ENCODE data around the gene UBE2H.
A peak's percentile ranks its signal among the peaks of the same experiment; 100 is the strongest.

Gene UBE2H

DNA sequence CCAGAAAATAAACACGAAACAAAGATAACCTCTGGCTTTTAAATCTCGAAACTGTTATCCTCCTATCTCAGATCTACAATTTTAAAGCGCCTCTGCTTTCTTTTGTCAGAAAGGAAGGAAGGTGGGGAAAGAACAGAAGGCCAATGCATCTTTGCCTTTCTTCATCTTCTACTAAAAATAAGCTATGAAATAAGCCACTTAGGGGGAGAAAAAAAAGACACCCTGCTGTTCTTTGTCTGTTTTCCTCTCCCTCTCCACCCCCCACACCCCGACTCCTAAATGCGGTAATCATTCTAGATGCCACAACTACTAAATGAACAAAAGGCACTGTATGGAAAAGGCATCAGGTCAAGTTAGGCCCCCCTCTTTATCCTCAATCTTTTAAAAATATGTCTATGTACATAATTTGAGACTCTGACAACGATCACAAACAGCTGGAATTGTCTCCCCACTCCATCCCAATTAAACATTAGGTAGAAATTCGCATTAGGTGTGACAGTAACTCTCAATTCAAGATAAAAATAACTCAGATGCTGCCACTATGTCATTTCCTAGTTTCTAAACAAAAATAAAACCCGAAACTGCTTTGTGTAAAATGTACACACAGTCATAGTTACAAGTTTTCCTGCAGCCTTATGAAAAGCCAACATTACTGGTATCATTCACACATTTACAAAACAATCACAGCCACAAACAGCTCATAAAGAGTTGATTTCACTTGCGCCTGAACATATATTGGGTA lies 2.4 kb downstream of the UBE2H start:
- no peak for DNase-seq (ENCODE audit: low read depth)

- DNase-seq (ENCODE audit: low read depth): peak; percentile 74
Observed at GRCh38 chr7:129949292-129950133, 3.2 kb downstream of the UBE2H start.

GRCh38 chr7:129948877-129949291 lies 3.9 kb downstream of the UBE2H start:
- DNase-seq (ENCODE audit: low read depth): peak; percentile 52

- no peak for DNase-seq (ENCODE audit: low read depth)
Observed at GRCh38 chr7:129948338-129948737, 4.4 kb downstream of the UBE2H start.

GRCh38 chr7:129947701-129948100 lies 5.1 kb downstream of the UBE2H start:
- DNase-seq (ENCODE audit: low read depth): no peak

DNA sequence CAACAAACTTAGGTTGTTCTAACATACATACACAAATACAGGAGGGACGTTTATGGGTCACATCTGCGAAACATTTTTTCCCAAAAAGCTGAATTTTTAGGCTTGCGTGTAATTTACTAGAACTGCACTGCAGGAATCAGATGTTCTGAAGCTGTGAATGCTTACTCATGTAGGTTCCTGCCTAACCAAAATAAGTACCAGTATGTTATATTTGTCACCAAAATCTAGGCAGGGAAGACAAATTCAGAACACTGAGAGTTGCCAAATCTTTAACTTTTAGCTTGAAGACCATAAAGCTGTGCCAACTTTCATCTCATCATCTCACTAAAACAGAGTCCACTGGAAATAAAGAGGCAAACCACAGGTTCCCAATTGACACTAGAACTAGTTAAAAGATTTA lies 5.7 kb downstream of the UBE2H start:
- DNase-seq (ENCODE audit: low read depth): peak; percentile 37

GRCh38 chr7:129946282-129946681 lies 6.5 kb downstream of the UBE2H start:
- no peak for DNase-seq (ENCODE audit: low read depth)

DNA sequence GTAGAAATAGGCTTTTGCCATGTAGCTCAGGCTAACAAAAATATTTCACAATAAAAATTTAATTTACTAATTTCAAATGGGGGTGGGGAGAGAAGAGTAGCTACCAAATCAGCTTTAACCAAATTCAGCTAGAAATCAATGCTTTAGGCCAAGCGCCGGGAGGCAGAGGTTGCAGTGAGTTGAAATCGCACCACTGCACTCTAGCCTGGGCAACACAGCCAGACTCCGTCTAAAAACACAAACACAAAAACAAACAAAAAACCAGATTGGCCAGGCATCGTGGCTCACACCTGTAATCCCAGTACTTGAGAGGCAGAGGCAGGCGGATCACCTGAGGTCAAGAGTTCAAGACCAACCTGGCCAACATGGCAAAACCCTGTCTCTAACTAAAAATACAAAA lies 9.4 kb downstream of the UBE2H start:
- no peak for DNase-seq (ENCODE audit: low read depth)

DNA sequence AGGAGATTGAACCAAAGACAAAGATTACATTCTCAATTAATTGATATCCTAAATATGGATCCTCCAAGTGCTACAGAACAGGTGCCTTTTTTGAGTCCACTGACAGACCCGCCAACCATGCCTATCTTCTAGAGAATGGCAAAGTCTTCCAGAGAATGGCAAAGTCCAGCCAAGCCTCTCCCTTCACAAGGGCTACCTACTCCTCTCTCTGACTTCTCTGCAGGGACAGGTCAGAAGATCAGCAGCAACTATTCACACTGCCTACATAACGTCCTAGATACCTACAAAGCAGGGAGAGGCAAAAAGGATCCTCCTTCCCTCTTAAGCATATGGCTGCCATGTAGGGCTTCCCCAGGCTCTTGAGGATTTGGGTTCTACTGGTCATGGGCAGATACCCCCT lies 12.4 kb downstream of the UBE2H start:
- no peak for DNase-seq (ENCODE audit: low read depth)

GRCh38 chr7:129939881-129940280 lies 12.9 kb downstream of the UBE2H start:
- no peak for DNase-seq (ENCODE audit: low read depth)

DNA sequence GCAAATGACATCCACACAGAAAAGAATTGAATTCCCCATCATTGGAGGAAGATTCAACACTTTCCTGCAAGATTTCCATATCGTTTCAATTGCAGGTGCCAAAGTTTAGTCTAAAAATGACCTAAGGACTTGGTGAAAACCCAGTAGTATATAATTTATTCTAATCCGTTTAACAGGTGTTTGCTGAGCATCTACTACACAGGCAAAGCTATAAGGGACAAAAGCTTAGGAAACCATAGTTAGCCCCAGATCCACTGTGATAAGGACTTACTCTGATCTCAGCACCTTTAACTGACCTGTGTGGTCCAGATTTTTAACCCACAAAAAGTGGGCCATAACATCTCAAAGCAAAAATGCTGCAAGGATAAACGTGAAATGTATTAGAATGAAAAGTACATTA lies 19.1 kb downstream of the UBE2H start:
- no peak for DNase-seq (ENCODE audit: low read depth)

DNA sequence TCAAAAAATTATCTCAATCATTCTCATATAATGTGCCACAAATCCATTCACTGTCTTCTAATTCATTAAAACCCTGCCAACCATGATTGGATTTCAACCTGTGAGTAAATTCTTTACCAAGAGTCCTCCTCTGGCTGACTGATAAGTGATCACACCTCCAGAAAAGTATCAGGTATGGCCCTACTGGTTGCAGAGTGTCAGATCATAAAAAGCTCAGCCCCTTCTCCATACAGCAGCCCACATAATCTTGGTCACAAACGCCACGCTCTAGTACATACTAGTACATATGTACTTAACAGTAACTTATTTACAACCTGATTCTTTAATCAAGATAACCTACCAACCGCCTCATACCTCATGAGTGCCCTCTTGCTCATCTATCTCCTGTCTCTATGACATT lies 26.1 kb downstream of the UBE2H start:
- DNase-seq (ENCODE audit: low read depth): no peak

DNA sequence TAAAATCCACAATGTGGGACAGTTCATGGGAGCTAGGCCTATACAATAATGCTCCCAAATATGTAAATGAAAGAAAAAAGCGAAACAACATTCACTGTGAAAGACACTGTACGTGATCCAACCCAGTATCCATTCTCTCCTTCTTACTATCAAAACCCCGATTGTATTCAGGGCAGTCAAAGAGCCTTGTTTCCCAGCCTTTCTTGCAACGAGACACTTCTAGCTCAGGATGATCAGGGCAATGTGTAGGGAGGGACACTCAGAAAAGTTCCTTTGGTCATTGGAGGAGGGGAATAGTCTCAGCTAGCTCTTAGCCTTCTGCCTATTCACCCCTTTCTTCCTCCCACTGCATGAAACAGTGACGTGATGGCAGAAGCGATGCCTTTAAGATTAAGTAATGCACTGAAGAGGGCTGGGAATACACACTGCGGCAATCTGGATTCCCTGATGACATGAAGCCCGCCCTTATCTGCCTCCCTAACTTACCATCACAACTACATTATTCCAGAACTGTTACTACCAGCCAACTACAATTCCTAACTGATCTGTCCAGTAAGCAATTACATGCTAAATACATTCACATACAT lies 27.3 kb downstream of the UBE2H start:
- no peak for DNase-seq (ENCODE audit: low read depth)

- DNase-seq (ENCODE audit: low read depth): no peak
Observed at GRCh38 chr7:129924602-129925001, 28.2 kb downstream of the UBE2H start.

- DNase-seq (ENCODE audit: low read depth): peak; percentile 75
Observed at GRCh38 chr7:129923709-129924108, 29.1 kb downstream of the UBE2H start.

- DNase-seq (ENCODE audit: low read depth): no peak
Observed at GRCh38 chr7:129919492-129919891, 33.3 kb downstream of the UBE2H start.

GRCh38 chr7:129918922-129919321 lies 33.8 kb downstream of the UBE2H start:
- DNase-seq (ENCODE audit: low read depth): no peak

DNA sequence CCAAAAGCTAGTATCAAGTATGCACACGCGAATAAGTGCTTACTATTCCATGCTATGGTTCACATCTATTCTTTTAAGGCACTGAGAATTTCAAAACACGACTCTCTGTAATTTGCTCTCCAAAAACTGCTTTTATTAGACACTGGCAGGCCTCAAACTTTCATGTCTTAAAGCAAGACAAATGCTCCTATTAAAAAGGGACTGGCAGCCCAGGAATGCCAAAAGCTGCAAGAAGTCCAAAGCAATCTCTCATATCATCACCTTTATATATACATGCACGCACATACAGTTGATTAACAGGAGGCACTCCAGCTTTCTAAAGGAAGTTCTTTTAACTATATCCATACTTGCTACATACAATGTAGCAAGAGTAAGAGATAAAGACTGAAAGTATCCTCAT lies 34.8 kb downstream of the UBE2H start:
- no peak for DNase-seq (ENCODE audit: low read depth)

DNA sequence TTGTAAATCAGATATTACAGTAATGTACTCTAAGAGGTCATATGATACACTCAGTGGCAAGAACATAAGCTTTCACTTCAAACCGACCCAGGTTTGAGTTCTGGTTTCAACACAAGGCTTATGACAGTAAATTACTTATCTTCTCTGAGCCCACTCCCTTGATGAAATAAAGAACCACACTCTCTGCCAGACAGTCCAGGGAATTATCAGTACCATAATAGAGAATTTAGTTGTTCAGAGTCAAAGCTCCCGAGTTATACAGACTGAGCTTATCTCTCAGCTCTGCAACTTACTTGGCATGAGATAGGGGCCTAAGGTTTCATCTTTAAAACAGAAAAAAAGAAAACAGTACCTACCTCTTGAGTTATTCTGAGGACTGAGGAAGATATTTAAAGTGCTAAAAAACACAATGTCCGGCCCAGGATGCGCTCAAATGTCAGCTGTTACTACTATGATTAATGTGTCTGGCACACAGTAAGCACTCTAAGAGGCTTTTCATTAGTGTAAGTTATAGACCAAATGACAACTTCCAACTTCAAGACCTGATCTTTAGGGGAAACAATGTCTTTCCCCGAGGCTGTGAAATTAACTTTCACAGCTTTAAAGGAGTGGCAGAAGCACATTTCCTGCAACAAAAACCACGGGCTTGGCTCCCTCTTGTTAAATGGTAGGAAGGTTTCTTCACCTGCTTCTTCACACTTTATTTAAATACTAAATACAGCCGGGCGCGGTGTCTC lies 38.1 kb downstream of the UBE2H start:
- no peak for DNase-seq (ENCODE audit: low read depth)

GRCh38 chr7:129913428-129913827 lies 39.3 kb downstream of the UBE2H start:
- no peak for DNase-seq (ENCODE audit: low read depth)

DNA sequence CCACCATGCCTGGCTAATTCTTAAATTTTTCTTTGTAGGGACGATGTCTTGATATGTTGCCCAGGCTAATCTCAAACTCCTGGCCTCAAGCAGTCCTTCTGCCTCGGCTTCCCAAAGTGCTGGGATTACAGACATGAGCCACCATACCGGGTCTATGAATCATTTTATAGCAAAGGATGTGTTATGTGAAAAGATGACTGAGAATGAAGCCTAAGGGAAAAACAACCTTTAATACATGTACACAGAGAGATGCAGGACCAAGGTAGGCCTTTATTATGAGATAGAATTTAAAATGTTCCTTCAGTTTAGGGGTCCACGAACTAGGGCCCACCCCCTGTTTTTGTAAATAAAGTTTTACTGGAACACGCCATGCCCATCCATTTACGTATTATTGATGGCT lies 41.0 kb downstream of the UBE2H start:
- DNase-seq (ENCODE audit: low read depth): no peak

- DNase-seq (ENCODE audit: low read depth): no peak
Observed at GRCh38 chr7:129909669-129910068, 43.1 kb downstream of the UBE2H start.
